Mesothelial cell of epicardium (in vitro differentiated cells): ENCODE data around the gene CAMK1. TPM values are rescaled to one million over a fixed set of nuclear protein-coding genes. Genes with fewer than 3 reads are reported as not detected.
A peak's percentile ranks its signal among the peaks of the same experiment; 100 is the strongest.

Experiments used
- DNase-seq, 2 experiments: peaks; one replicate each; pipeline ENCODE4 v3.0.0; 2021; ENCODE audit warnings: low spot score in 2 of 2; ENCODE audit not compliant: unreplicated experiment in 2 of 2
- H3K27ac Mint-ChIP-seq: 2 replicates; pipeline ENCODE4 v1.8.0; 2021; ENCODE audit warnings: mixed read lengths
- H3K27me3 Mint-ChIP-seq: 2 replicates; pipeline ENCODE4 v1.8.0; 2021; ENCODE audit warnings: low read depth, mixed read lengths
- H3K36me3 Mint-ChIP-seq: 2 replicates; pipeline ENCODE4 v1.8.0; 2021; ENCODE audit warnings: mixed read lengths
- H3K4me1 Mint-ChIP-seq: 2 replicates; pipeline ENCODE4 v1.8.0; 2021; ENCODE audit warnings: mixed read lengths
- H3K4me3 Mint-ChIP-seq: 2 replicates; pipeline ENCODE4 v1.8.0; 2021; ENCODE audit warnings: mild to moderate bottlenecking, moderate library complexity, mixed read lengths
- H3K9me3 Mint-ChIP-seq: 2 replicates; pipeline ENCODE4 v1.8.0; 2021; ENCODE audit warnings: mixed read lengths
- CTCF ChIP-seq: fragments of 200-600 bp; sonication (generic); IDR thresholded peaks from one replicate; pipeline ENCODE4 v1.5.0; 2021; ENCODE audit warnings: antibody characterized with exemption; ENCODE audit not compliant: unreplicated experiment
- total RNA-seq: library from RNA; stranded (reverse); gene quantifications from 3 replicates; pipeline ENCODE4 v1.2.1, GENCODE V29; 2021

CAMK1 gene
- total RNA-seq, 1 donor from 2014 or later: 9.7 TPM

GRCh38 chr3:9810846-9811245 lies 41.1 kb upstream of the CAMK1 start:
- H3K27ac Mint-ChIP-seq: peak overlapping the region; percentile 76
- TF ChIP-seq CTCF: no peak
- no peaks in the 10 kb centered on the region for H3K9me3 Mint-ChIP-seq
- H3K4me3 Mint-ChIP-seq: peak overlapping the region; percentile 79
- DNase-seq: no peak
- H3K36me3 Mint-ChIP-seq: peaks cover 5% of the 10 kb centered on the region
- peaks cover 22% of the 10 kb centered on the region for H3K4me1 Mint-ChIP-seq
- H3K27me3 Mint-ChIP-seq: no peaks in the 10 kb centered on the region

GRCh38 chr3:9810433-9810770 lies 40.7 kb upstream of the CAMK1 start:
- peak overlapping the region; percentile 79 for H3K4me3 Mint-ChIP-seq
- H3K27me3 Mint-ChIP-seq: no peaks in the 10 kb centered on the region
- DNase-seq: no peak
- H3K27ac Mint-ChIP-seq: peak overlapping the region; percentile 76
- H3K9me3 Mint-ChIP-seq: no peaks in the 10 kb centered on the region
- peaks cover 5% of the 10 kb centered on the region for H3K36me3 Mint-ChIP-seq
- peaks cover 22% of the 10 kb centered on the region for H3K4me1 Mint-ChIP-seq
- TF ChIP-seq CTCF: no peak

GRCh38 chr3:9809615-9810432 lies 40.1 kb upstream of the CAMK1 start, which contains the start of gene TTLL3:
TSS of gene TTLL3 (plus strand) at chr3:9810262. CDS start at chr3:9810662, 400 bp downstream.
- Mint-ChIP-seq H3K9me3 (no peaks in the 10 kb centered on the region), H3K27me3 (no peaks in the 10 kb centered on the region)

GRCh38 chr3:9809239-9809614 lies 39.5 kb upstream of the CAMK1 start:
- TF ChIP-seq CTCF: no peak

More at GRCh38 chr3:9809615-9810432, 40.1 kb upstream of the CAMK1 start, which contains the start of gene TTLL3:
- DNase-seq: peak; percentile 42 to 73
- H3K36me3 Mint-ChIP-seq: peaks cover 5% of the 10 kb centered on the region
- H3K27ac Mint-ChIP-seq: peak within 1 kb of the TSS; percentile 98
- H3K4me3 Mint-ChIP-seq: peak within 1 kb of the TSS; percentile 79
- H3K4me1 Mint-ChIP-seq: peaks cover 22% of the 10 kb centered on the region
- no peak for TF ChIP-seq CTCF

GRCh38 chr3:9808345-9809037 lies 38.7 kb upstream of the CAMK1 start:
- no peak overlapping the region for H3K4me3 Mint-ChIP-seq
- H3K9me3 Mint-ChIP-seq: no peaks in the 10 kb centered on the region
- DNase-seq: no peak
- no peaks in the 10 kb centered on the region for H3K27me3 Mint-ChIP-seq
- peaks cover 22% of the 10 kb centered on the region for H3K4me1 Mint-ChIP-seq
- H3K36me3 Mint-ChIP-seq: peaks cover 15% of the 10 kb centered on the region
- H3K27ac Mint-ChIP-seq: peak overlapping the region; percentile 98
- TF ChIP-seq CTCF: no peak

More at GRCh38 chr3:9809239-9809614, 39.5 kb upstream of the CAMK1 start:
- Mint-ChIP-seq H3K27ac (peak overlapping the region; percentile 98), H3K9me3 (no peaks in the 10 kb centered on the region), H3K4me1 (peaks cover 22% of the 10 kb centered on the region), H3K27me3 (no peaks in the 10 kb centered on the region), H3K4me3 (peak overlapping the region; percentile 79), H3K36me3 (peaks cover 10% of the 10 kb centered on the region)
- no peak for DNase-seq
